Uterus (tissue), 2 donors: ENCODE measurements around the gene SLC8A1.

Source experiments
- CTCF ChIP-seq, 4 experiments: fragments of 200-600 bp in 2 of 4; fragments of 450-650 bp in 2 of 4; sonication (generic) in 2 of 4; IDR thresholded peaks; one replicate each; pipeline ENCODE4 v1.5.1; 2016 to 2019; ENCODE audit warnings: antibody characterized with exemption in 4 of 4, mild to moderate bottlenecking in 2 of 4, moderate library complexity in 1 of 4
- POLR2A ChIP-seq, 2 donors: fragments of 450-650 bp; IDR thresholded peaks; one replicate each; pipeline ENCODE4 v1.6.1; 2016; ENCODE audit warnings: antibody characterized with exemption in 2 of 2, mild to moderate bottlenecking in 1 of 2, moderate library complexity in 1 of 2

GRCh38 chr2:40108851-40109250 is 343.0 kb downstream of the SLC8A1 start:
- no peak for TF ChIP-seq CTCF (IDR thresholded peaks at IDR 0.05)
- no peak for TF ChIP-seq POLR2A (IDR thresholded peaks at IDR 0.05)
